PC-3 (cell line): ENCODE results near the gene SCUBE1. TPM values are rescaled to one million over a fixed set of nuclear protein-coding genes. Genes with fewer than 3 reads are reported as not detected.

ENCODE experiments used
- ATAC-seq: fragments of 200-7000 bp; cut with Tn5 transposase; 2 replicates; pipeline ENCODE4 v1.9.1; 2020; ENCODE audit warnings: mild to moderate bottlenecking, moderate library complexity
- BruUV-seq: library from RNA; stranded (reverse); fragments of 400-500 nt; replicated peaks from 2 replicates; lab custom pipeline; 2021; lab: Mats Ljungman, UMichigan
- CTCF ChIA-PET: fragments of 300-600 bp; sonication (Branson Sonifier 250); formaldehyde crosslinking; loops from one replicate; lab custom pipeline; 2022; ENCODE audit warnings: antibody characterized with exemption; lab: Charles Lee
- POLR2A ChIA-PET: fragments of 300-600 bp; sonication (Branson Sonifier 250); formaldehyde crosslinking; loops from one replicate; lab custom pipeline; 2022; ENCODE audit warnings: antibody characterized with exemption; ENCODE audit not compliant: unreplicated experiment; lab: Charles Lee
- DNase-seq: peaks from one replicate; pipeline ENCODE4 v3.0.0-alpha.2; 2015
- H2AFZ ChIP-seq: fragments of 300-600 bp; sonication (generic); 2 replicates; pipeline ENCODE4 v1.6.0; 2016; ENCODE audit warnings: antibody characterized with exemption, low read length
- H3F3A ChIP-seq: fragments of 300-600 bp; sonication (generic); one replicate; pipeline ENCODE4 v1.6.0; 2017; ENCODE audit warnings: antibody characterized with exemption, low read length, control low read depth, mild to moderate bottlenecking; ENCODE audit not compliant: unreplicated experiment
- H3K27ac ChIP-seq: fragments of 300-600 bp; sonication (generic); 2 replicates; pipeline ENCODE4 v1.5.1; 2016; ENCODE audit warnings: mild to moderate bottlenecking, low read length
- H3K27me3 ChIP-seq: fragments of 300-600 bp; sonication (generic); 2 replicates; pipeline ENCODE4 v1.6.1; 2016; ENCODE audit warnings: low read length, mixed read lengths
- H3K36me3 ChIP-seq: fragments of 300-600 bp; sonication (generic); 2 replicates; pipeline ENCODE4 v1.6.1; 2016; ENCODE audit warnings: low read depth, mixed run types, low read length, mixed read lengths
- H3K4me1 ChIP-seq: fragments of 300-600 bp; sonication (generic); 2 replicates; pipeline ENCODE4 v1.5.1; 2016; ENCODE audit warnings: low read length; ENCODE audit not compliant: insufficient read depth
- H3K4me2 ChIP-seq: fragments of 300-600 bp; sonication (generic); 2 replicates; pipeline ENCODE4 v1.6.0; 2016; ENCODE audit warnings: low read length
- H3K4me3 ChIP-seq: fragments of 300-600 bp; sonication (generic); 2 replicates; pipeline ENCODE4 v1.5.1; 2016; ENCODE audit warnings: mild to moderate bottlenecking, low read length, mixed read lengths
- H3K79me2 ChIP-seq: fragments of 300-600 bp; sonication (generic); 2 replicates; pipeline ENCODE4 v1.6.1; 2017; ENCODE audit warnings: low read length, mixed read lengths
- H3K9ac ChIP-seq: fragments of 300-600 bp; sonication (generic); 2 replicates; pipeline ENCODE4 v1.6.0; 2016; ENCODE audit warnings: mild to moderate bottlenecking, low read length
- H3K9me2 ChIP-seq: fragments of 300-600 bp; sonication (generic); replicated peaks from 2 replicates; pipeline ENCODE4 v1.6.1; 2016; ENCODE audit warnings: mixed run types, low read length, mixed read lengths
- H3K9me3 ChIP-seq: fragments of 300-600 bp; sonication (generic); 2 replicates; pipeline ENCODE4 v1.6.1; 2016; ENCODE audit warnings: low read length, mixed read lengths
- H4K20me1 ChIP-seq: fragments of 300-600 bp; sonication (generic); 2 replicates; pipeline ENCODE4 v1.6.1; 2016; ENCODE audit warnings: low read length, mixed read lengths
- CTCF ChIP-seq: fragments of 300-600 bp; sonication (generic); conservative IDR thresholded peaks from 2 replicates; pipeline ENCODE4 v1.5.1; 2017; ENCODE audit warnings: antibody characterized with exemption, low read depth, mild to moderate bottlenecking, low read length
- EZH2 ChIP-seq: fragments of 300-600 bp; sonication (generic); IDR thresholded peaks from one replicate; pipeline ENCODE4 v1.6.1; 2017; ENCODE audit warnings: antibody characterized with exemption, mild to moderate bottlenecking, low read length; ENCODE audit not compliant: unreplicated experiment
- EZH2phosphoT487 ChIP-seq: fragments of 300-600 bp; sonication (generic); IDR thresholded peaks from 2 replicates; pipeline ENCODE4 v1.6.1; 2018; ENCODE audit warnings: mild to moderate bottlenecking, antibody characterized with exemption, low read length, borderline replicate concordance
- intact Hi-C: fragments of 100-400 bp; cut with micrococcal nuclease; formaldehyde crosslinking; loops from 2 replicates; pipeline ENCODE4 v1.9.0; 2023
- total RNA-seq: library from RNA; depleted of rRNA; stranded (reverse); fragments of >200 nt; gene quantifications from 2 replicates; pipeline ENCODE4 v1.2.3, GENCODE V29; 2014; rRNA removed

Gene SCUBE1
- total RNA-seq, 1 experiment from 2014 or later, result not detected

- Histone ChIP-seq H4K20me1 (no peaks in the 10 kb centered on the region), H3K36me3 (no peaks in the 10 kb centered on the region), H3K79me2 (peaks cover 21% of the 10 kb centered on the region), H3K4me3 (no peak overlapping the region), H3F3A (no peaks in the 10 kb centered on the region), H3K9ac (no peak overlapping the region), H3K9me2 (no peaks in the 10 kb centered on the region), H3K27me3 (no peaks in the 10 kb centered on the region), H3K27ac (no peak overlapping the region), H3K4me2 (no peak overlapping the region), H3K9me3 (no peaks in the 10 kb centered on the region), H2AFZ (no peak overlapping the region), H3K4me1 (peaks cover 5% of the 10 kb centered on the region)
- no TSS peak for BruUV-seq
- ChIA-PET POLR2A (no interaction called here), CTCF (no interaction called here)
- no peak for DNase-seq
- ATAC-seq, result no peak
- TF ChIP-seq EZH2 (no peak), CTCF (no peak), EZH2phosphoT487 (no peak)
- intact Hi-C loops, result no loop called here
These were observed 194.6 kb downstream of the SCUBE1 start for GRCh38 chr22:43148581-43148980.

GRCh38 chr22:43147821-43148220, 195.4 kb downstream of the SCUBE1 start:
- no peaks in the 10 kb centered on the region for H3K9me3 ChIP-seq
- H3K4me3 ChIP-seq, result no peak overlapping the region
- ChIA-PET CTCF (no interaction called here), POLR2A (no interaction called here)
- no peak for ATAC-seq
- H3F3A ChIP-seq, result no peaks in the 10 kb centered on the region
- no peaks in the 10 kb centered on the region for H3K27me3 ChIP-seq
- peaks cover 17% of the 10 kb centered on the region for H3K79me2 ChIP-seq
- no peaks in the 10 kb centered on the region for H3K9me2 ChIP-seq
- no TSS peak for BruUV-seq
- no peak for DNase-seq
- H3K9ac ChIP-seq, result no peak overlapping the region
- peaks cover 7% of the 10 kb centered on the region for H3K4me1 ChIP-seq
- no peaks in the 10 kb centered on the region for H3K36me3 ChIP-seq
- intact Hi-C loops, result no loop called here
- H2AFZ ChIP-seq, result no peak overlapping the region
- H4K20me1 ChIP-seq, result no peaks in the 10 kb centered on the region
- H3K27ac ChIP-seq, result no peak overlapping the region
- H3K4me2 ChIP-seq, result no peak overlapping the region
- no peak for TF ChIP-seq EZH2phosphoT487
- no peak for TF ChIP-seq CTCF

Other genes starting within 250 kb of the SCUBE1 start
- 24.6 and 29.4 TPM in 2 replicates for gene BIK, start 232.6 kb downstream of the SCUBE1 start, total RNA-seq
- 29.2 and 39.2 TPM in 2 replicates for gene MCAT, start 200.0 kb downstream of the SCUBE1 start, total RNA-seq
- gene TSPO, start 191.8 kb downstream of the SCUBE1 start, total RNA-seq, result 283 and 349 TPM in 2 replicates
- gene TTLL12, start 156.2 kb downstream of the SCUBE1 start, total RNA-seq, result 48.9 and 54.3 TPM in 2 replicates
- not detected in 2 replicates for gene MPPED1, start 68.6 kb upstream of the SCUBE1 start, total RNA-seq